ENCODE data around the gene SLC10A6. TPM values are rescaled to one million over a fixed set of nuclear protein-coding genes. Genes with fewer than 3 reads are reported as not detected.
"Not testable (repeated sequence)": the region's sequence is repeated elsewhere in the genome, so short reads cannot be mapped to it uniquely, and the experiment has no call there.

SLC10A6 gene
- polyA plus RNA-seq, 1 donor from 2014 or later, result not detected

DNA sequence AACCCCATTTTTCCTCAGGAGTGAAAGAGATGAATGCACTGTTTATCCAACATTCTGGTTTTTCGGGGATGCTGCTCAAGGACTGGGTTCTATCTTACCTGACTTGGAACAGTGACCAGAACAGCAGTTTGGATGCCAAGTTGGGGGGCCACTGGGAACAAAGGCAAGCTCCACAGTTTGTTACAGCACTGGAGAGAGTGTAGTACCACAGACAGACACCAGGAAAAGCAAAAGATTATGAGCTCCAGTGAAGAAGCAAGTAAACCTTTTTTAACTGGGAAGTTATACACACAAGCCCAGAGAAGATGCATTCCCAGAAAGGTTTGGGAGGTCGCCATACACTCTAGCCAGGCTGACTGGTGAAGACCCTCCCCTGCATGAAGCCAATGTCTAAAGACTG lies 29.5 kb upstream of the SLC10A6 start:
- Histone ChIP-seq H3K9ac (ENCODE audit: low read length) (no peak overlapping the region), H3K36me3 (ENCODE audit: insufficient read depth, low read length) (no peaks in the 10 kb centered on the region), H3K27ac (ENCODE audit: low read length) (no peak overlapping the region), H3K4me2 (ENCODE audit: low read length) (no peak overlapping the region), H3K79me2 (replicated peaks; ENCODE audit: insufficient read depth, low read length) (no peaks in the 10 kb centered on the region), H3K9me2 (ENCODE audit: insufficient read depth, low read length) (no peaks in the 10 kb centered on the region), H2AFZ (ENCODE audit: low read depth, low read length) (no peak overlapping the region), H3K27me3 (ENCODE audit: insufficient read depth, low read depth, low read length) (no peaks in the 10 kb centered on the region), H3K4me3 (ENCODE audit: low read length) (no peak overlapping the region), H3F3A (ENCODE audit: insufficient read depth, low read length, poor library complexity, severe bottlenecking) (no peaks in the 10 kb centered on the region), H4K20me1 (ENCODE audit: insufficient read depth) (no peaks in the 10 kb centered on the region), H3K9me3 (ENCODE audit: low read length) (peaks cover 11% of the 10 kb centered on the region)
- TF ChIP-seq EP300 (conservative IDR thresholded peaks at IDR 0.05; ENCODE audit: poor library complexity, severe bottlenecking) (no peak), POLR2AphosphoS5 (IDR thresholded peaks at IDR 0.05) (no peak), TAF1 (IDR thresholded peaks at IDR 0.05; ENCODE audit: low read depth) (no peak), CTCF (IDR thresholded peaks at IDR 0.05; ENCODE audit: poor library complexity, severe bottlenecking) (no peak), EZH2 (IDR thresholded peaks at IDR 0.05; ENCODE audit: borderline replicate concordance, insufficient read depth, low read length, poor library complexity, severe bottlenecking) (no peak), MXI1 (conservative IDR thresholded peaks at IDR 0.05; ENCODE audit: poor library complexity, severe bottlenecking) (no peak), RAD21 (conservative IDR thresholded peaks at IDR 0.05) (no peak), SMC3 (conservative IDR thresholded peaks at IDR 0.05; ENCODE audit: poor library complexity) (no peak), REST (IDR thresholded peaks at IDR 0.05; ENCODE audit: borderline replicate concordance) (no peak)

GRCh38 chr4:86876894-86877685 lies 27.9 kb upstream of the SLC10A6 start:
- no peak for TF ChIP-seq TAF1 (IDR thresholded peaks at IDR 0.05; ENCODE audit: low read depth)
- no peak for TF ChIP-seq CTCF (IDR thresholded peaks at IDR 0.05; ENCODE audit: poor library complexity, severe bottlenecking)
- TF ChIP-seq SMC3 (conservative IDR thresholded peaks at IDR 0.05; ENCODE audit: poor library complexity), result no peak
- no peak for TF ChIP-seq POLR2AphosphoS5 (IDR thresholded peaks at IDR 0.05)
- Histone ChIP-seq H3K79me2 (replicated peaks; ENCODE audit: insufficient read depth, low read length) (no peaks in the 10 kb centered on the region), H3K9me3 (ENCODE audit: low read length) (peaks cover 11% of the 10 kb centered on the region), H3K27ac (ENCODE audit: low read length) (no peak overlapping the region), H2AFZ (ENCODE audit: low read depth, low read length) (no peak overlapping the region), H3F3A (ENCODE audit: insufficient read depth, low read length, poor library complexity, severe bottlenecking) (no peaks in the 10 kb centered on the region), H3K36me3 (ENCODE audit: insufficient read depth, low read length) (no peaks in the 10 kb centered on the region), H3K4me2 (ENCODE audit: low read length) (no peak overlapping the region), H3K9ac (ENCODE audit: low read length) (no peak overlapping the region), H3K27me3 (ENCODE audit: insufficient read depth, low read depth, low read length) (no peaks in the 10 kb centered on the region), H3K4me3 (ENCODE audit: low read length) (no peak overlapping the region), H4K20me1 (ENCODE audit: insufficient read depth) (no peaks in the 10 kb centered on the region), H3K9me2 (ENCODE audit: insufficient read depth, low read length) (no peaks in the 10 kb centered on the region)

GRCh38 chr4:86875436-86875835 lies 26.3 kb upstream of the SLC10A6 start:
- peaks cover 11% of the 10 kb centered on the region for H3K9me3 ChIP-seq (ENCODE audit: low read length)
- H3K27ac ChIP-seq (ENCODE audit: low read length); H3K36me3 ChIP-seq (ENCODE audit: insufficient read depth, low read length); H3K4me2 ChIP-seq (ENCODE audit: low read length); H3K4me3 ChIP-seq (ENCODE audit: low read length); H2AFZ ChIP-seq (ENCODE audit: low read depth, low read length); H3K79me2 ChIP-seq (replicated peaks; ENCODE audit: insufficient read depth, low read length); H3K9ac ChIP-seq (ENCODE audit: low read length); H3K9me2 ChIP-seq (ENCODE audit: insufficient read depth, low read length); H3K27me3 ChIP-seq (ENCODE audit: insufficient read depth, low read depth, low read length); H3F3A ChIP-seq (ENCODE audit: insufficient read depth, low read length, poor library complexity, severe bottlenecking); H4K20me1 ChIP-seq (ENCODE audit: insufficient read depth): not testable (repeated sequence)
